HFF-Myc (cell line): Measurements from ENCODE around the gene AKAP7.

Experiments used
- DNase-seq: peaks from one replicate; pipeline ENCODE4 v3.0.0-alpha.2; 2011; ENCODE audit warnings: low read depth; ENCODE audit errors: extremely low read depth
- H3K4me3 ChIP-seq: replicated peaks from 2 replicates; pipeline ENCODE4 v1.5.1; 2011; ENCODE audit warnings: low read depth, mild to moderate bottlenecking, control low read depth, low read length
- CTCF ChIP-seq: IDR thresholded peaks from 2 replicates; pipeline ENCODE4 v1.5.1; 2012; ENCODE audit warnings: mild to moderate bottlenecking, low read depth, low read length, control low read depth; ENCODE audit errors: missing control alignments

Gene AKAP7

GRCh38 chr6:131283466-131284175 lies 148.4 kb downstream of the AKAP7 start:
- no peak for DNase-seq
- H3K4me3 ChIP-seq = no peak overlapping the region
- no peak for TF ChIP-seq CTCF

GRCh38 chr6:131285548-131285947 lies 150.3 kb downstream of the AKAP7 start:
- no peak for DNase-seq
- no peak overlapping the region for H3K4me3 ChIP-seq
- TF ChIP-seq CTCF = no peak

GRCh38 chr6:131286469-131287040 lies 151.3 kb downstream of the AKAP7 start:
- no peak for TF ChIP-seq CTCF
- DNase-seq = no peak

GRCh38 chr6:131288214-131288613 lies 152.9 kb downstream of the AKAP7 start:
- no peak for DNase-seq
- no peak overlapping the region for H3K4me3 ChIP-seq
- TF ChIP-seq CTCF = no peak

More at GRCh38 chr6:131286469-131287040, 151.3 kb downstream of the AKAP7 start:
- H3K4me3 ChIP-seq = no peak overlapping the region

GRCh38 chr6:131290955-131291354 lies 155.7 kb downstream of the AKAP7 start:
- no peak overlapping the region for H3K4me3 ChIP-seq
- no peak for DNase-seq
- TF ChIP-seq CTCF = no peak

GRCh38 chr6:131292145-131292938 lies 157.1 kb downstream of the AKAP7 start:
- TF ChIP-seq CTCF = no peak
- no peak overlapping the region for H3K4me3 ChIP-seq
- DNase-seq = no peak
